A549 (cell line): ENCODE measurements around the gene HOXC6. TPM values are rescaled to one million over a fixed set of nuclear protein-coding genes. Genes with fewer than 3 reads are reported as not detected.

Source experiments
- ATAC-seq, 2 experiments: fragments of 200-7000 bp in 1 of 2; fragments of >200 bp in 1 of 2; cut with Nextera tagmentation in 1 of 2; cut with Tn5 transposase in 1 of 2; 3 replicates each; pipeline versions ENCODE4 v1.8.0 to v1.9.1; 2018 to 2020; ENCODE audit warnings: mild to moderate bottlenecking in 1 of 2, moderate library complexity in 1 of 2
- CTCF ChIA-PET: fragments of 300-600 bp; sonication (Branson Sonifier 250); formaldehyde crosslinking; extraction: SDS; loops from one replicate; lab custom pipeline; 2021; ENCODE audit warnings: antibody characterized with exemption, inconsistent platforms; lab: Yijun Ruan, JAX
- POLR2A ChIA-PET: fragments of 350-600 bp; formaldehyde crosslinking; extraction: SDS; loops from one replicate; lab custom pipeline; 2021; ENCODE audit warnings: antibody characterized with exemption, inconsistent platforms; lab: Yijun Ruan, JAX
- DNase-seq, 2 experiments: peaks; one replicate each; pipeline versions ENCODE4 v3.0.0 to v3.0.0-alpha.2; 2011 to 2016; ENCODE audit warnings: low read depth in 1 of 2, low spot score in 1 of 2
- FAIRE-seq: peaks from 2 replicates; lab custom pipeline; 2011; peaks lifted over from hg19 to GRCh38; lab: Jason Lieb, UNC
- H3K27ac ChIP-seq, 2 experiments: fragments of >200 bp; sonication (Bioruptor Twin); formaldehyde crosslinking; 3 replicates each; pipeline ENCODE4 v1.5.1; 2016 to 2017
- H3K4me1 ChIP-seq: fragments of >200 bp; sonication (Bioruptor Twin); formaldehyde crosslinking; 3 replicates; pipeline ENCODE4 v1.6.1; 2016
- H3K4me2 ChIP-seq: fragments of >200 bp; sonication (Bioruptor Twin); formaldehyde crosslinking; 3 replicates; pipeline ENCODE4 v1.6.1; 2016
- H3K4me3 ChIP-seq: fragments of >200 bp; sonication (Bioruptor Twin); formaldehyde crosslinking; 3 replicates; pipeline ENCODE4 v1.5.1; 2016
- H3K9me3 ChIP-seq: fragments of >200 bp; sonication (Bioruptor Twin); formaldehyde crosslinking; 3 replicates; pipeline ENCODE4 v1.6.1; 2016
- CHD2 ChIP-seq: fragments of 150-350 bp; IDR thresholded peaks from 2 replicates; pipeline ENCODE4 v1.6.1; 2014; ENCODE audit warnings: low read length; ENCODE audit not compliant: partially characterized antibody
- CHD4 ChIP-seq: fragments of 200-600 bp; sonication (generic); IDR thresholded peaks from 2 replicates; pipeline ENCODE4 v1.6.1; 2016; ENCODE audit warnings: antibody characterized with exemption, mild to moderate bottlenecking, borderline replicate concordance
- EHF ChIP-seq: fragments of 250-450 bp; sonication (Bioruptor Pico); IDR thresholded peaks from 2 replicates; pipeline ENCODE4 v1.5.0; 2020; ENCODE audit warnings: mild to moderate bottlenecking
- EHMT2 ChIP-seq: fragments of 200-600 bp; sonication (generic); IDR thresholded peaks from 2 replicates; pipeline ENCODE4 v1.6.1; 2016; ENCODE audit warnings: antibody characterized with exemption, low read depth, mild to moderate bottlenecking, moderate library complexity
- GATA3 ChIP-seq: IDR thresholded peaks from 2 replicates; pipeline ENCODE4 v1.6.1; 2012; ENCODE audit warnings: borderline replicate concordance
- HES2 ChIP-seq: fragments of >200 bp; sonication (Bioruptor Twin); formaldehyde crosslinking; IDR thresholded peaks from 2 replicates; pipeline ENCODE4 v1.6.1; 2016
- HEYL ChIP-seq: fragments of 250-450 bp; sonication (Bioruptor Pico); IDR thresholded peaks from 2 replicates; pipeline ENCODE4 v1.8.0; 2021; ENCODE audit warnings: mild to moderate bottlenecking, moderate library complexity
- HOXA7 ChIP-seq: fragments of 250-450 bp; sonication (Bioruptor Pico); IDR thresholded peaks from 2 replicates; pipeline ENCODE4 v1.5.0; 2020; ENCODE audit warnings: mild to moderate bottlenecking, moderate library complexity
- JUN ChIP-seq, 2 experiments: fragments of >200 bp; sonication (Bioruptor Twin); formaldehyde crosslinking; IDR thresholded peaks; 2 replicates in 1 of 2; 3 replicates in 1 of 2; pipeline ENCODE4 v1.6.1; 2016 to 2017
- KDM1A ChIP-seq: fragments of 200-600 bp; sonication (generic); IDR thresholded peaks from 2 replicates; pipeline ENCODE4 v1.6.1; 2016; ENCODE audit warnings: low read depth, mild to moderate bottlenecking
- MAFK ChIP-seq: fragments of 450-650 bp; IDR thresholded peaks from 2 replicates; pipeline ENCODE4 v1.6.1; 2014; ENCODE audit not compliant: partially characterized antibody
- MAX ChIP-seq: IDR thresholded peaks from 2 replicates; pipeline ENCODE4 v1.6.1; 2012
- MAZ ChIP-seq: fragments of 150-350 bp; IDR thresholded peaks from 2 replicates; pipeline ENCODE4 v1.6.1; 2014; ENCODE audit warnings: antibody characterized with exemption, low read depth, low read length, borderline replicate concordance
- NFE2L2 ChIP-seq: fragments of 150-350 bp; conservative IDR thresholded peaks from 2 replicates; pipeline ENCODE4 v1.6.1; 2014; ENCODE audit warnings: low read length
- PBX3 ChIP-seq: IDR thresholded peaks from 2 replicates; pipeline ENCODE4 v1.6.1; 2012
- RAD21 ChIP-seq, 2 experiments: fragments of >200 bp in 1 of 2; sonication (Bioruptor Twin) in 1 of 2; formaldehyde crosslinking in 1 of 2; IDR thresholded peaks in 1 of 2; conservative IDR thresholded peaks in 1 of 2; 2 replicates in 1 of 2; 3 replicates in 1 of 2; pipeline ENCODE4 v1.6.1; 2012 to 2018; ENCODE audit warnings: inconsistent platforms in 1 of 2
- RARB ChIP-seq: fragments of 250-450 bp; sonication (Bioruptor Pico); IDR thresholded peaks from 2 replicates; pipeline ENCODE4 v1.8.0; 2021; ENCODE audit warnings: mild to moderate bottlenecking, moderate library complexity
- SMC3 ChIP-seq: fragments of >200 bp; sonication (Bioruptor Twin); formaldehyde crosslinking; IDR thresholded peaks from 3 replicates; pipeline ENCODE4 v1.6.1; 2018; ENCODE audit warnings: inconsistent platforms
- TP53 ChIP-seq: fragments of 250-450 bp; sonication (Bioruptor Pico); IDR thresholded peaks from 2 replicates; pipeline ENCODE4 v1.5.0; 2021; ENCODE audit warnings: mild to moderate bottlenecking, moderate library complexity
- ZFP36 ChIP-seq: fragments of 450-650 bp; IDR thresholded peaks from 2 replicates; pipeline ENCODE4 v1.6.1; 2014; ENCODE audit warnings: borderline replicate concordance; ENCODE audit not compliant: partially characterized antibody
- WGBS: methylation state at CpG from one replicate; pipeline ENCODE4 v1.1.6; 2017; ENCODE audit errors: missing lambda C conversion rate; 5-methylcytosine and 5-hydroxymethylcytosine counted together
- polyA plus RNA-seq, 4 experiments: library from polyadenylated mRNA; depleted of rRNA in 3 of 4; stranded (reverse); fragments of >200 nt; fragmentation: RNase III in 1 of 4; extraction: RNeasy Plus Mini Kit Qiagen cat#74134 plus additional on column Dnase treatment in 1 of 4; gene quantifications; 2 replicates in 3 of 4; 3 replicates in 1 of 4; pipeline ENCODE4 v1.2.3, GENCODE V29; 2011 to 2017
- TF ChIP-seq, protein P1 (sequence below): fragments of 450-650 bp; IDR thresholded peaks from 2 replicates; pipeline ENCODE4 v1.6.1; 2014; ENCODE audit warnings: antibody characterized with exemption
- TF ChIP-seq, protein P2 (sequence below): fragments of 250-450 bp; sonication (Bioruptor Pico); IDR thresholded peaks from 2 replicates; pipeline ENCODE4 v1.5.0; 2021; ENCODE audit warnings: mild to moderate bottlenecking, moderate library complexity, borderline replicate concordance

The HOXC6 gene
- polyA plus RNA-seq, 2 of the 4 experiments (the other 2 are of a cell fraction): 5.2 to 6.0 TPM

GRCh38 chr12:54054742-54055194 is 26.5 kb downstream of the HOXC6 start:
- Histone ChIP-seq H3K9me3 (no peaks in the 10 kb centered on the region), H3K27ac (peak overlapping the region; percentile 90 to 94), H3K4me2 (peak overlapping the region; percentile 87), H3K4me1 (peaks cover 17% of the 10 kb centered on the region), H3K4me3 (peak overlapping the region; percentile 67)
- ChIA-PET CTCF (interaction anchor here (1.2 to 5.4 kb wide), 3 partner anchors 23 to 154 kb away, joined by 3 to 41 read pairs (median 5); partner anchors contain the start of gene HOXC5), POLR2A (interaction anchor here (1.2 kb wide), 1 partner anchor 134 kb away, joined by 4 read pairs; the partner anchor contains the start of gene SMUG1)
- FAIRE-seq (no peak), DNase-seq (no peak), ATAC-seq (no peak)
- no peak for TF ChIP-seq EHMT2
- no peak for TF ChIP-seq MAZ
- TF ChIP-seq, protein P1, sequence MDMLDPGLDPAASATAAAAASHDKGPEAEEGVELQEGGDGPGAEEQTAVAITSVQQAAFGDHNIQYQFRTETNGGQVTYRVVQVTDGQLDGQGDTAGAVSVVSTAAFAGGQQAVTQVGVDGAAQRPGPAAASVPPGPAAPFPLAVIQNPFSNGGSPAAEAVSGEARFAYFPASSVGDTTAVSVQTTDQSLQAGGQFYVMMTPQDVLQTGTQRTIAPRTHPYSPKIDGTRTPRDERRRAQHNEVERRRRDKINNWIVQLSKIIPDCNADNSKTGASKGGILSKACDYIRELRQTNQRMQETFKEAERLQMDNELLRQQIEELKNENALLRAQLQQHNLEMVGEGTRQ: no peak
- WGBS: 85% methylated on average over 24 of the region's 24 CpGs

DNA sequence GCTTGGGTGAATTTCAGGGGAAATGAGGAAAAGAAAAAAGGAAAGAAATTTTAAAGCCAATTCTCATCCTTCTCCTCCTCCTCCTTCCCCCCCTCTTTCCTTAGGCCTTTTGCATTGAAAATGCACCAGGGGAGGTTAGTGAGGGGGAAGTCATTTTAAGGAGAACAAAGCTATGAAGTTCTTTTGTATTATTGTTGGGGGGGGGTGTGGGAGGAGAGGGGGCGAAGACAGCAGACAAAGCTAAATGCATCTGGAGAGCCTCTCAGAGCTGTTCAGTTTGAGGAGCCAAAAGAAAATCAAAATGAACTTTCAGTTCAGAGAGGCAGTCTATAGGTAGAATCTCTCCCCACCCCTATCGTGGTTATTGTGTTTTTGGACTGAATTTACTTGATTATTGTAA is 27.3 kb downstream of the HOXC6 start:
- DNase-seq (no peak), ATAC-seq (no peak), FAIRE-seq (no peak)
- Histone ChIP-seq H3K27ac (no peak overlapping the region), H3K4me1 (peaks cover 17% of the 10 kb centered on the region), H3K4me3 (no peak overlapping the region), H3K9me3 (no peaks in the 10 kb centered on the region), H3K4me2 (peak overlapping the region; percentile 87; the same call in 1 of the 3 replicates)
- no peak for TF ChIP-seq CHD4
- no peak for TF ChIP-seq KDM1A
- no peak for TF ChIP-seq MAX
- TF ChIP-seq TP53: no peak
- TF ChIP-seq, protein P1: no peak
- TF ChIP-seq SMC3: no peak
- no peak for TF ChIP-seq CHD2
- no peak for TF ChIP-seq GATA3
- TF ChIP-seq HES2: no peak
- no peak for TF ChIP-seq HEYL (CRISPR knock-in tag)
- no peak for TF ChIP-seq MAFK
- TF ChIP-seq HOXA7 (CRISPR knock-in tag): no peak
- no peak for TF ChIP-seq RAD21 (conservative IDR thresholded peaks at IDR 0.05 in 1 of 2, IDR thresholded peaks at IDR 0.05 in 1 of 2)
- TF ChIP-seq PBX3: no peak
- TF ChIP-seq ZFP36: no peak
- no peak for TF ChIP-seq RARB (CRISPR knock-in tag)
- 83% methylated on average over 2 of the region's 2 CpGs for WGBS
- CTCF ChIA-PET: interaction anchor here (1.1 to 1.5 kb wide), 4 partner anchors 10 to 152 kb away, joined by 3 to 4 read pairs (median 4); no protein-coding TSS in a partner anchor
- POLR2A ChIA-PET: interaction anchor here (0.5 to 1.2 kb wide), 2 partner anchors 115 to 133 kb away, joined by 3 to 4 read pairs; partner anchors contain the start of gene SMUG1

- no peak overlapping the region for H3K4me2 ChIP-seq
- ATAC-seq: no peak
- ChIA-PET POLR2A (interaction anchor here (0.5 kb wide), 1 partner anchor 114 kb away, joined by 3 read pairs; no protein-coding TSS in a partner anchor), CTCF (interaction anchor here (1.1 to 1.5 kb wide), 4 partner anchors 9 to 152 kb away, joined by 3 to 4 read pairs (median 4); no protein-coding TSS in a partner anchor)
- no peaks in the 10 kb centered on the region for H3K9me3 ChIP-seq
- TF ChIP-seq, protein P2, sequence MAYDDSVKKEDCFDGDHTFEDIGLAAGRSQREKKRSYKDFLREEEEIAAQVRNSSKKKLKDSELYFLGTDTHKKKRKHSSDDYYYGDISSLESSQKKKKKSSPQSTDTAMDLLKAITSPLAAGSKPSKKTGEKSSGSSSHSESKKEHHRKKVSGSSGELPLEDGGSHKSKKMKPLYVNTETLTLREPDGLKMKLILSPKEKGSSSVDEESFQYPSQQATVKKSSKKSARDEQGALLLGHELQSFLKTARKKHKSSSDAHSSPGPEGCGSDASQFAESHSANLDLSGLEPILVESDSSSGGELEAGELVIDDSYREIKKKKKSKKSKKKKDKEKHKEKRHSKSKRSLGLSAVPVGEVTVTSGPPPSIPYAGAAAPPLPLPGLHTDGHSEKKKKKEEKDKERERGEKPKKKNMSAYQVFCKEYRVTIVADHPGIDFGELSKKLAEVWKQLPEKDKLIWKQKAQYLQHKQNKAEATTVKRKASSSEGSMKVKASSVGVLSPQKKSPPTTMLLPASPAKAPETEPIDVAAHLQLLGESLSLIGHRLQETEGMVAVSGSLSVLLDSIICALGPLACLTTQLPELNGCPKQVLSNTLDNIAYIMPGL: no peak
- TF ChIP-seq EHF (CRISPR knock-in tag): no peak
- TF ChIP-seq NFE2L2: no peak
- TF ChIP-seq JUN (IDR thresholded peaks at IDR 0.05): no peak
- TF ChIP-seq EHMT2: no peak
- H3K4me3 ChIP-seq: no peak overlapping the region
- DNase-seq: no peak
- no peak for FAIRE-seq
- peaks cover 17% of the 10 kb centered on the region for H3K4me1 ChIP-seq
- H3K27ac ChIP-seq: no peak overlapping the region
These were observed 27.9 kb downstream of the HOXC6 start for GRCh38 chr12:54056110-54056509.
